Hepatocyte (in vitro differentiated cells): ENCODE data around the gene ZBTB37. TPM values are rescaled to one million over a fixed set of nuclear protein-coding genes. Genes with fewer than 3 reads are reported as not detected.

Source experiments
- DNase-seq: peaks from one replicate; pipeline ENCODE4 v3.0.0-alpha.2; 2016; ENCODE audit warnings: low spot score
- H2AFZ ChIP-seq: fragments of 200-600 bp; sonication (generic); 2 replicates; pipeline ENCODE4 v1.6.0; 2016; ENCODE audit warnings: antibody characterized with exemption, mild to moderate bottlenecking
- H3K27ac ChIP-seq: fragments of 200-600 bp; sonication (generic); 2 replicates; pipeline ENCODE4 v1.5.1; 2016; ENCODE audit warnings: mild to moderate bottlenecking
- H3K27me3 ChIP-seq: fragments of 200-600 bp; sonication (generic); 2 replicates; pipeline ENCODE4 v1.6.1; 2016
- H3K36me3 ChIP-seq: fragments of 200-600 bp; sonication (generic); replicated peaks from 2 replicates; pipeline ENCODE4 v1.5.1; 2016; ENCODE audit warnings: low read depth; ENCODE audit not compliant: insufficient read depth
- H3K4me1 ChIP-seq: fragments of 200-600 bp; sonication (generic); 2 replicates; pipeline ENCODE4 v1.5.1; 2016; ENCODE audit warnings: mild to moderate bottlenecking, moderate library complexity; ENCODE audit not compliant: insufficient read depth
- H3K4me2 ChIP-seq: fragments of 200-600 bp; sonication (generic); 2 replicates; pipeline ENCODE4 v1.6.0; 2016
- H3K4me3 ChIP-seq: fragments of 200-600 bp; sonication (generic); 2 replicates; pipeline ENCODE4 v1.5.1; 2016; ENCODE audit warnings: mild to moderate bottlenecking
- H3K79me2 ChIP-seq: fragments of 200-600 bp; sonication (generic); 2 replicates; pipeline ENCODE4 v1.6.0; 2017; ENCODE audit warnings: mild to moderate bottlenecking
- H3K9me2 ChIP-seq: fragments of 200-600 bp; sonication (generic); replicated peaks from 2 replicates; pipeline ENCODE4 v1.6.0; 2017; ENCODE audit warnings: mild to moderate bottlenecking; ENCODE audit not compliant: insufficient read depth
- H3K9me3 ChIP-seq: fragments of 200-600 bp; sonication (generic); 2 replicates; pipeline ENCODE4 v1.5.1; 2016; ENCODE audit warnings: low read depth, mild to moderate bottlenecking
- H4K20me1 ChIP-seq: fragments of 200-600 bp; sonication (generic); 2 replicates; pipeline ENCODE4 v1.6.0; 2016; ENCODE audit warnings: mild to moderate bottlenecking; ENCODE audit not compliant: insufficient read depth, poor library complexity, severe bottlenecking
- EZH2 ChIP-seq: fragments of 200-600 bp; sonication (generic); IDR thresholded peaks from 2 replicates; pipeline ENCODE4 v1.6.1; 2016; ENCODE audit warnings: antibody characterized with exemption, mild to moderate bottlenecking, borderline replicate concordance
- EZH2phosphoT487 ChIP-seq: fragments of 200-600 bp; sonication (generic); IDR thresholded peaks from one replicate; pipeline ENCODE4 v1.6.1; 2018; ENCODE audit warnings: antibody characterized with exemption, mild to moderate bottlenecking, low read depth, moderate library complexity; ENCODE audit not compliant: unreplicated experiment, severe bottlenecking
- WGBS: methylation state at CpG from one replicate; pipeline ENCODE4 v1.1.6; 2016; ENCODE audit warnings: low lambda C conversion rate; ENCODE audit errors: missing lambda C conversion rate; 5-methylcytosine and 5-hydroxymethylcytosine counted together
- polyA plus RNA-seq: library from polyadenylated mRNA; unstranded; fragments of >200 nt; fragmentation: Nextera tagmentation; extraction: Ambion mirVana; gene quantifications from 2 replicates; pipeline ENCODE4 v1.2.1, GENCODE V29; 2016
- total RNA-seq: library from RNA; depleted of rRNA; stranded (reverse); fragments of >200 nt; gene quantifications from 2 replicates; pipeline ENCODE4 v1.2.3, GENCODE V29; 2014
- TF ChIP-seq, protein P1 (sequence below): fragments of 200-600 bp; sonication (generic); IDR thresholded peaks from 2 replicates; pipeline ENCODE4 v1.5.1; 2016; ENCODE audit warnings: antibody characterized with exemption, mild to moderate bottlenecking; ENCODE audit not compliant: poor library complexity

The ZBTB37 gene
- total and polyA plus RNA-seq, 2 experiments from 2014 or later, result 0.99 to 9.3 TPM

DNA sequence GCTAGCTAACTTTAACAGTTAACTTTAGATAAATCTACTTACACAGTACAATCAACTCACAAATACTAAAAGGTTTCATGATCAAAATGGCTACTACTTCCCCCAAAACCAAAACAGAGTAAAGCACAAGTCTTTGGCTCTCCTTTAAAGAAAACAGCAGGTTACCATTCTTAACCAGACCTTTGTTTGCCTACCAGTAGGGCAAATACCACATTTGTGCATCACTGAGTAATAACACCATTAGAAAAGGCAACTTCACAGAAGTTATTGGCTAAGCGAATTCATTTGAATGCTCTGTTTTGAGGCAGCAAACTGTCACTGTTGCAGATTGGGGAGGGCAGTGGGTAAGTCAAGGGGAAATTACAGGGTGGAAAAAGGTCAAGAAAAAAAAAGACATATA is 66.3 kb downstream of the ZBTB37 start:
- DNase-seq, result no peak
- Histone ChIP-seq H3K27ac (no peak overlapping the region), H3K27me3 (no peaks in the 10 kb centered on the region), H3K4me1 (no peaks in the 10 kb centered on the region), H3K36me3 (peaks cover 6% of the 10 kb centered on the region), H2AFZ (no peak overlapping the region), H3K4me2 (no peak overlapping the region), H3K9me2 (no peaks in the 10 kb centered on the region), H3K79me2 (no peaks in the 10 kb centered on the region), H3K9me3 (no peaks in the 10 kb centered on the region), H4K20me1 (no peaks in the 10 kb centered on the region), H3K4me3 (no peak overlapping the region)
- TF ChIP-seq EZH2phosphoT487, result no peak
- no peak for TF ChIP-seq EZH2
- TF ChIP-seq, protein P1, sequence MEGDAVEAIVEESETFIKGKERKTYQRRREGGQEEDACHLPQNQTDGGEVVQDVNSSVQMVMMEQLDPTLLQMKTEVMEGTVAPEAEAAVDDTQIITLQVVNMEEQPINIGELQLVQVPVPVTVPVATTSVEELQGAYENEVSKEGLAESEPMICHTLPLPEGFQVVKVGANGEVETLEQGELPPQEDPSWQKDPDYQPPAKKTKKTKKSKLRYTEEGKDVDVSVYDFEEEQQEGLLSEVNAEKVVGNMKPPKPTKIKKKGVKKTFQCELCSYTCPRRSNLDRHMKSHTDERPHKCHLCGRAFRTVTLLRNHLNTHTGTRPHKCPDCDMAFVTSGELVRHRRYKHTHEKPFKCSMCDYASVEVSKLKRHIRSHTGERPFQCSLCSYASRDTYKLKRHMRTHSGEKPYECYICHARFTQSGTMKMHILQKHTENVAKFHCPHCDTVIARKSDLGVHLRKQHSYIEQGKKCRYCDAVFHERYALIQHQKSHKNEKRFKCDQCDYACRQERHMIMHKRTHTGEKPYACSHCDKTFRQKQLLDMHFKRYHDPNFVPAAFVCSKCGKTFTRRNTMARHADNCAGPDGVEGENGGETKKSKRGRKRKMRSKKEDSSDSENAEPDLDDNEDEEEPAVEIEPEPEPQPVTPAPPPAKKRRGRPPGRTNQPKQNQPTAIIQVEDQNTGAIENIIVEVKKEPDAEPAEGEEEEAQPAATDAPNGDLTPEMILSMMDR, result no peak
- WGBS, result 88% methylated on average over 1 of the region's 1 CpG

DNA sequence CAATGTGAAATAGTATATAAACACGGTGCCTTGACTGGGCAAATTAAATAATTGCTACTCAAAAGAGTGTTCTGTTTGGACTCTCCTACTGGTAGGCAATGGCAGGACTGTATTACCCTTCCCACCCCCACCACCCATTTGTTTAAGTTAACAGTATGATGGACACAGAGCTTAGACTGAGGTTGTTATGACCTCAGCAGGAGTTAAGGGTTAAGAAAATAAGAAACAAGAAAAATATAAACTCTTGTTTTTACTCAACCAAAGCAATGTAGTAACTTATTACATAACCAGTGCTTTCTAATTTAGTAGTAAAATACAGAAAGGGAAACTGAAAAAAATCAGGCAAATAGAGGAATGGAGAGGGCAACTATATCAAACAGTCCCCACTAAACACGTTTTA is 68.9 kb downstream of the ZBTB37 start:
- Histone ChIP-seq H2AFZ (no peak overlapping the region), H4K20me1 (no peaks in the 10 kb centered on the region), H3K9me3 (no peaks in the 10 kb centered on the region), H3K9me2 (no peaks in the 10 kb centered on the region), H3K4me3 (no peak overlapping the region), H3K4me2 (no peak overlapping the region), H3K27me3 (no peaks in the 10 kb centered on the region), H3K36me3 (peaks cover 6% of the 10 kb centered on the region), H3K27ac (no peak overlapping the region), H3K79me2 (no peaks in the 10 kb centered on the region), H3K4me1 (no peaks in the 10 kb centered on the region)
- 88% methylated on average over 2 of the region's 2 CpGs for WGBS
- no peak for DNase-seq
- TF ChIP-seq EZH2 (no peak), EZH2phosphoT487 (no peak)
- TF ChIP-seq, protein P1, result no peak

DNA sequence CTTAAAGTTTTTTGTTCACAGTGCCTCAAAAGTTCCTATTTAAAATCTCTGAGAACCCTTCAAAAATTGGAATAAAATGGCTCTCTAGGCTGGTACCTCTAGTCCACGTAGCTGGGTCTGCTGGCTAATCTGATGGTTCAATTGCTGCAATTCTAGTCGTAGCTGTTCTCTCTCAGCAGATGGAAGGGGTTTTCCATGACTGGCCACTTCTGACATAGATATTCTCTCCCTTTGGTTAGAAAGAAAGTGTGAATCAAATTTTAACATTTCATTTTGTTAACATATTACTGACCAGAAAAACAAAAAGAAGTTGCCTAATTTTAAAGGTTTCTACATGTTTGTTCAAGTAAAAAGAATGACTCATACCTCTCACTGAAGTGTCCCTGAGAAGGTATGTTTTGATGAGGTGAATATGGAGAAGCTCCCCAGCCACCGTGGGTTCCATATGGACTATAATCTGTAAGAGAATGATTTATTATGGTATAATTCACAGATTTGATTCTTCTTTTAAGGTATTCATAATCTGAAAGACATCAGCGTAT is 78.3 kb downstream of the ZBTB37 start:
- H3K9me3 ChIP-seq, result no peaks in the 10 kb centered on the region
- no peaks in the 10 kb centered on the region for H3K36me3 ChIP-seq
- no peaks in the 10 kb centered on the region for H3K4me1 ChIP-seq
- no peak overlapping the region for H3K4me2 ChIP-seq
- H3K27me3 ChIP-seq, result no peaks in the 10 kb centered on the region
- H2AFZ ChIP-seq, result no peak overlapping the region
- no peaks in the 10 kb centered on the region for H4K20me1 ChIP-seq
- H3K9me2 ChIP-seq, result no peaks in the 10 kb centered on the region
- 94% methylated on average over 4 of the region's 4 CpGs for WGBS
- DNase-seq, result no peak
- H3K79me2 ChIP-seq, result no peaks in the 10 kb centered on the region
- no peak for TF ChIP-seq EZH2phosphoT487
- no peak for TF ChIP-seq EZH2
- TF ChIP-seq, protein P1, result no peak
- no peak overlapping the region for H3K27ac ChIP-seq
- no peak overlapping the region for H3K4me3 ChIP-seq

DNA sequence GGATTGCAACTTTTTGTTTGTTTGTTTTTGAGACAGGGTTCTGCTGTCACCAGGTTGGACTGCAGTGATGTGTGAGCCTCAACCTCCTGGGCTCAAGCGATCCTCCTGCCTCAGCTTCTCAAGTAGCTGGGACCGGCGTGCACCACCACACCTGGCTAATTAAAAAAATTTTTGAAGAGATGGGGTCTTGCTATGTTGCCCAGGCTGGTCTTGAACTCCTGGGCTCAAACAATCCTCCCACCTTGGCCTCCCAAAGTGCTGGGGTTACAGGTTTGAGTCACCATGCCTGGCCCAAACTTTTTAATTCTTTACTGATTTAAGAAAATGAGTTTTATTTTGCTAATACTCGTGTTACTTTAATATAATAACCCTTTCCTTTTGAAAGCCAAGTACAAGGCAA is 80.4 kb downstream of the ZBTB37 start:
- DNase-seq, result no peak
- Histone ChIP-seq H3K4me1 (no peaks in the 10 kb centered on the region), H4K20me1 (no peaks in the 10 kb centered on the region), H3K36me3 (no peaks in the 10 kb centered on the region), H3K4me2 (no peak overlapping the region), H3K9me2 (no peaks in the 10 kb centered on the region), H3K27ac (no peak overlapping the region), H3K27me3 (no peaks in the 10 kb centered on the region), H3K9me3 (no peaks in the 10 kb centered on the region), H3K4me3 (no peak overlapping the region), H3K79me2 (no peaks in the 10 kb centered on the region), H2AFZ (no peak overlapping the region)
- TF ChIP-seq, protein P1, result no peak
- TF ChIP-seq EZH2, result no peak
- no peak for TF ChIP-seq EZH2phosphoT487
- 99% methylated on average over 4 of the region's 4 CpGs for WGBS
